Endothelial cell of umbilical vein (primary cell): ENCODE measurements around the gene BRMS1. TPM values are rescaled to one million over a fixed set of nuclear protein-coding genes. Genes with fewer than 3 reads are reported as not detected.
"Not testable (repeated sequence)": the region's sequence is repeated elsewhere in the genome, so short reads cannot be mapped to it uniquely, and the experiment has no call there.

Source experiments
- BruUV-seq: library from RNA; stranded (reverse); fragments of 400-500 nt; replicated peaks from 2 replicates; lab custom pipeline; 2021; lab: Mats Ljungman, UMichigan
- CTCF ChIA-PET: fragments of 300-600, 350-600 bp; sonication (Branson Sonifier 250); formaldehyde crosslinking; loops from one replicate; lab custom pipeline; 2021; ENCODE audit warnings: antibody characterized with exemption, inconsistent platforms; lab: Charles Lee
- POLR2A ChIA-PET: fragments of 300-600, 350-600 bp; sonication (Branson Sonifier 250); formaldehyde crosslinking; loops from one replicate; lab custom pipeline; 2021; ENCODE audit warnings: antibody characterized with exemption, inconsistent platforms; lab: Charles Lee
- DNase-seq: peaks from one replicate; pipeline ENCODE4 v3.0.0-alpha.2; 2011; ENCODE audit warnings: low read depth, low spot score
- FAIRE-seq: peaks from 2 replicates; lab custom pipeline; 2011; peaks lifted over from hg19 to GRCh38; lab: Jason Lieb, UNC
- H2AFZ ChIP-seq: 2 replicates; pipeline ENCODE4 v1.6.0; 2012; ENCODE audit warnings: low read depth, low read length, control low read depth, inconsistent platforms
- H3K27ac ChIP-seq: 2 replicates; pipeline ENCODE4 v1.5.1; 2011; ENCODE audit warnings: low read depth, mild to moderate bottlenecking, control low read depth, low read length, moderate library complexity; ENCODE audit not compliant: insufficient read depth
- H3K27me3 ChIP-seq, 2 experiments: 2 replicates each; pipeline versions ENCODE4 v1.6.0 to v1.6.1; 2011; ENCODE audit warnings: low read length in 2 of 2, mixed read lengths in 1 of 2; ENCODE audit not compliant: control insufficient read depth in 2 of 2, insufficient read depth in 2 of 2
- H3K36me3 ChIP-seq, 2 experiments: 2 replicates in 1 of 2; 3 replicates in 1 of 2; pipeline ENCODE4 v1.5.1; 2011; ENCODE audit warnings: low read length in 2 of 2, mild to moderate bottlenecking in 1 of 2, moderate library complexity in 1 of 2; ENCODE audit not compliant: control insufficient read depth in 2 of 2, insufficient read depth in 2 of 2; ENCODE audit errors: extremely low read depth in 1 of 2
- H3K4me1 ChIP-seq: 3 replicates; pipeline ENCODE4 v1.5.1; 2011; ENCODE audit warnings: mild to moderate bottlenecking, low read length; ENCODE audit not compliant: control insufficient read depth, insufficient read depth; ENCODE audit errors: extremely low read depth
- H3K4me2 ChIP-seq: 2 replicates; pipeline ENCODE4 v1.6.1; 2011; ENCODE audit warnings: low read length, control low read depth, mixed read lengths; ENCODE audit not compliant: insufficient read depth
- H3K4me3 ChIP-seq, 3 experiments: fragments of 200-600 bp in 1 of 3; sonication (generic), shearing (Covaris generic) in 1 of 3; replicated peaks in 1 of 3; 2 replicates each; pipeline ENCODE4 v1.5.1; 2011 to 2016; ENCODE audit warnings: control low read depth in 3 of 3, low read length in 3 of 3, mild to moderate bottlenecking in 2 of 3, inconsistent platforms in 1 of 3, low read depth in 1 of 3, moderate library complexity in 1 of 3; ENCODE audit not compliant: insufficient read depth in 1 of 3
- H3K79me2 ChIP-seq: 2 replicates; pipeline ENCODE4 v1.6.0; 2012; ENCODE audit warnings: low read length, inconsistent platforms; ENCODE audit not compliant: control insufficient read depth, insufficient read depth
- H3K9ac ChIP-seq: replicated peaks from 2 replicates; pipeline ENCODE3; 2011; ENCODE audit warnings: low read length, control low read depth; ENCODE audit not compliant: insufficient read depth; ENCODE audit errors: extremely low read depth
- H3K9me1 ChIP-seq: replicated peaks from 3 replicates; pipeline ENCODE4 v1.6.0; 2011; ENCODE audit warnings: mild to moderate bottlenecking, low read length; ENCODE audit not compliant: control insufficient read depth, insufficient read depth; ENCODE audit errors: extremely low read depth
- H3K9me3 ChIP-seq: replicated peaks from 2 replicates; pipeline ENCODE4 v1.5.1; 2012; ENCODE audit warnings: low read length, inconsistent platforms; ENCODE audit not compliant: control insufficient read depth, insufficient read depth
- H4K20me1 ChIP-seq: replicated peaks from 2 replicates; pipeline ENCODE3; 2011; ENCODE audit warnings: mild to moderate bottlenecking, low read length; ENCODE audit not compliant: control insufficient read depth, insufficient read depth; ENCODE audit errors: extremely low read depth
- CTCF ChIP-seq, 2 donors: IDR thresholded peaks; 1 replicate in 1 of 2; 2 replicates in 1 of 2; pipeline ENCODE4 v1.5.1; 2011; ENCODE audit warnings: low read length in 2 of 2, mild to moderate bottlenecking in 2 of 2, moderate library complexity in 2 of 2, control low read depth in 1 of 2, inconsistent platforms in 1 of 2, low read depth in 1 of 2; ENCODE audit not compliant: insufficient read depth in 1 of 2; ENCODE audit errors: extremely low read depth in 1 of 2
- EZH2 ChIP-seq: IDR thresholded peaks from 2 replicates; pipeline ENCODE4 v1.6.1; 2012; ENCODE audit warnings: borderline replicate concordance, low read depth, mild to moderate bottlenecking, moderate library complexity, low read length, inconsistent platforms; ENCODE audit not compliant: severe bottlenecking
- FOS ChIP-seq: IDR thresholded peaks from 2 replicates; pipeline ENCODE4 v1.6.1; 2011; ENCODE audit warnings: mild to moderate bottlenecking, low read length, moderate library complexity, borderline replicate concordance; ENCODE audit not compliant: insufficient read depth
- GATA2 ChIP-seq: IDR thresholded peaks from 2 replicates; pipeline ENCODE4 v1.7.0; 2011; ENCODE audit warnings: low read depth, mild to moderate bottlenecking, moderate library complexity, mixed read lengths, low read length; ENCODE audit not compliant: insufficient read length, insufficient read depth
- JUN ChIP-seq: IDR thresholded peaks from 2 replicates; pipeline ENCODE4 v1.6.1; 2011; ENCODE audit warnings: borderline replicate concordance, low read depth; ENCODE audit not compliant: insufficient read length, insufficient read depth
- MAX ChIP-seq: IDR thresholded peaks from 2 replicates; pipeline ENCODE4 v1.6.1; 2011; ENCODE audit not compliant: insufficient read depth, insufficient read length
- MYC ChIP-seq: IDR thresholded peaks from one replicate; pipeline ENCODE4 v1.6.1; 2011; ENCODE audit warnings: mild to moderate bottlenecking, low read depth, low read length
- POLR2A ChIP-seq: IDR thresholded peaks from 2 replicates; pipeline ENCODE4 v1.6.1; 2012; ENCODE audit warnings: low read depth, mild to moderate bottlenecking, control low read depth, low read length
- POLR2AphosphoS5 ChIP-seq: IDR thresholded peaks from 2 replicates; pipeline ENCODE4 v1.6.1; 2012; ENCODE audit warnings: low read depth, mild to moderate bottlenecking, control low read depth, low read length, moderate library complexity; ENCODE audit not compliant: insufficient read depth
- dilution Hi-C: fragments of 300-500 bp; cut with MboI; formaldehyde crosslinking; loops from one replicate; pipeline ENCODE4 v1.15.0; 2019; ENCODE audit warnings: low sequenced_read_pairs; ENCODE audit not compliant: extremely low pct_ligation_motif_present
- intact Hi-C: fragments of 100-400 bp; cut with micrococcal nuclease; formaldehyde crosslinking; loops from one replicate; pipeline ENCODE4 v1.10.0; 2022
- polyA plus RNA-seq, 4 experiments: library from polyadenylated mRNA; depleted of rRNA in 3 of 4; stranded (reverse) in 3 of 4; unstranded in 1 of 4; fragments of >200 nt; gene quantifications; 2 replicates each; pipeline versions ENCODE4 v1.2.1 to v1.2.3, GENCODE V29; 2011 to 2012; ENCODE audit warnings: missing spikeins in 1 of 4
- total RNA-seq: library from RNA; stranded (reverse); gene quantifications from 2 replicates; pipeline ENCODE4 v1.2.3, GENCODE V29; 2021

Gene BRMS1
- total and polyA plus RNA-seq, 2 donors (not counting 3 experiments of a cell fraction or from before 2014, with no cell fraction given) = 51.4 to 53.1 TPM

GRCh38 chr11:66359662-66360087 is 14.8 kb upstream of the BRMS1 start:
- Histone ChIP-seq H3K4me2 (no peak overlapping the region), H3K27ac (no peak overlapping the region), H3K4me3 (no peak overlapping the region), H3K4me1 (no peaks in the 10 kb centered on the region), H3K9me3 (no peaks in the 10 kb centered on the region), H3K36me3 (no peaks in the 10 kb centered on the region), H4K20me1 (no peaks in the 10 kb centered on the region), H3K9ac (no peak overlapping the region), H3K9me1 (no peaks in the 10 kb centered on the region), H3K79me2 (no peaks in the 10 kb centered on the region), H2AFZ (no peak overlapping the region), H3K27me3 (no peaks in the 10 kb centered on the region)
- dilution Hi-C loops = no loop called here
- ChIA-PET CTCF (interaction anchor here (1.6 kb wide), 1 partner anchor 48 kb away, joined by 4 read pairs; no protein-coding TSS in a partner anchor), POLR2A (no interaction called here)
- TF ChIP-seq POLR2A (no peak), JUN (no peak), POLR2AphosphoS5 (no peak), MYC (no peak), EZH2 (no peak), CTCF (IDR thresholded peaks at IDR 0.05; ENCODE audit: extremely low read depth in 1 of 2, insufficient read depth in 1 of 2, low read depth in 1 of 2, low read length in 2 of 2) (no peak), FOS (no peak), MAX (no peak), GATA2 (no peak)
- FAIRE-seq = no peak
- no peak for DNase-seq
- intact Hi-C loops = no loop called here
- BruUV-seq = no TSS peak

- H3K79me2 ChIP-seq, FAIRE-seq, H4K20me1 ChIP-seq, DNase-seq, dilution Hi-C loops, intact Hi-C loops, H3K27me3 ChIP-seq, H3K9ac ChIP-seq, H3K36me3 ChIP-seq, H3K27ac ChIP-seq, H3K4me3 ChIP-seq, H3K4me2 ChIP-seq, H3K9me3 ChIP-seq, H3K9me1 ChIP-seq, H2AFZ ChIP-seq, H3K4me1 ChIP-seq, BruUV-seq, POLR2A ChIA-PET: not testable (repeated sequence)
- CTCF ChIA-PET = interaction anchor here (1.5 to 3.0 kb wide), 3 partner anchors 12 to 35 kb away, joined by 4 to 12 read pairs (median 10); no protein-coding TSS in a partner anchor
These were observed 5.8 kb upstream of the BRMS1 start for GRCh38 chr11:66350560-66351235.
